HepG2 (cell line): ENCODE measurements around the gene SCARB2. TPM values are rescaled to one million over a fixed set of nuclear protein-coding genes. Genes with fewer than 3 reads are reported as not detected.

Source experiments
- CREB1 ChIP-seq, 2 experiments: fragments of 450-650 bp in 1 of 2; IDR thresholded peaks; 2 replicates each; pipeline ENCODE4 v1.6.1; 2016 to 2017; ENCODE audit warnings: control low read depth in 1 of 2, mild to moderate bottlenecking in 1 of 2, missing compliant biosample characterization in 1 of 2, missing genetic modification characterization in 1 of 2
- ETV5 ChIP-seq: IDR thresholded peaks from 2 replicates; pipeline ENCODE4 v1.6.1; 2018; ENCODE audit warnings: missing biosample characterization, missing genetic modification reagents, inconsistent platforms, borderline replicate concordance
- MIXL1 ChIP-seq: IDR thresholded peaks from 2 replicates; pipeline ENCODE4 v1.6.1; 2016
- SKI ChIP-seq: fragments of 450-650 bp; IDR thresholded peaks from one replicate; pipeline ENCODE4 v1.6.1; 2018; ENCODE audit warnings: mild to moderate bottlenecking; ENCODE audit not compliant: partially characterized antibody
- TOPORS ChIP-seq: sonication (generic); formaldehyde crosslinking; IDR thresholded peaks from 2 replicates; pipeline ENCODE4 v1.8.0; 2023; ENCODE audit warnings: mild to moderate bottlenecking, missing genetic modification reagents
- ZBTB1 ChIP-seq: sonication (generic); formaldehyde crosslinking; IDR thresholded peaks from 2 replicates; pipeline ENCODE4 v1.4.0; 2020; ENCODE audit warnings: missing genetic modification reagents, borderline replicate concordance
- ZNF264 ChIP-seq: sonication (generic); formaldehyde crosslinking; IDR thresholded peaks from 2 replicates; pipeline ENCODE4 v1.4.0; 2020; ENCODE audit warnings: missing genetic modification reagents
- ZNF547 ChIP-seq: sonication (generic); formaldehyde crosslinking; IDR thresholded peaks from 2 replicates; pipeline ENCODE4 v1.5.1; 2020; ENCODE audit warnings: mild to moderate bottlenecking, missing genetic modification reagents
- ZNF629 ChIP-seq: sonication (generic); formaldehyde crosslinking; conservative IDR thresholded peaks from 2 replicates; pipeline ENCODE4 v1.5.0; 2020; ENCODE audit warnings: missing genetic modification reagents
- ZNF841 ChIP-seq: sonication (generic); formaldehyde crosslinking; IDR thresholded peaks from 2 replicates; pipeline ENCODE4 v1.8.1; 2023; ENCODE audit warnings: missing genetic modification reagents, borderline replicate concordance
- polyA plus RNA-seq, 8 experiments: library from polyadenylated mRNA; depleted of rRNA in 3 of 8; stranded (reverse) in 7 of 8; unstranded in 1 of 8; fragments of >200 nt; fragmentation: Illumina TruSeq in 4 of 8; extraction: Trizol in 4 of 8; gene quantifications; 2 replicates each; pipeline versions ENCODE4 v1.2.1 to v1.2.3, GENCODE V29; 2011 to 2016; ENCODE audit warnings: low read depth in 4 of 8, missing spikeins in 1 of 8, mixed read lengths in 1 of 8; ENCODE audit not compliant: insufficient read depth in 1 of 8
- total RNA-seq, 5 experiments: library from RNA; depleted of rRNA; stranded (reverse); fragments of >200 nt; fragmentation: Illumina TruSeq; extraction: Trizol; gene quantifications; 2 replicates each; pipeline ENCODE4 v1.2.3, GENCODE V29; 2016; ENCODE audit warnings: low read depth in 1 of 5
- TF ChIP-seq, protein P1 (sequence below): sonication (generic); formaldehyde crosslinking; IDR thresholded peaks from 2 replicates; pipeline ENCODE4 v1.5.1; 2020; ENCODE audit warnings: mild to moderate bottlenecking, missing genetic modification reagents, borderline replicate concordance
- TF ChIP-seq, protein P2 (sequence below): sonication (generic); formaldehyde crosslinking; IDR thresholded peaks from 2 replicates; pipeline ENCODE4 v1.8.0; 2022; ENCODE audit warnings: mild to moderate bottlenecking, missing genetic modification reagents, moderate library complexity
- TF ChIP-seq, protein P3 (sequence below), 2 experiments: IDR thresholded peaks; 2 replicates each; pipeline ENCODE4 v1.6.1; 2011 to 2012; ENCODE audit warnings: low read length in 2 of 2, borderline replicate concordance in 1 of 2, low read depth in 1 of 2, mild to moderate bottlenecking in 1 of 2, moderate library complexity in 1 of 2
- TF ChIP-seq, protein P4 (sequence below): sonication (generic); formaldehyde crosslinking; IDR thresholded peaks from 2 replicates; pipeline ENCODE4 v1.5.1; 2020; ENCODE audit warnings: mild to moderate bottlenecking, missing genetic modification reagents

Gene SCARB2
- total and polyA plus RNA-seq, 2 of the 13 experiments (the other 11 are each of a cell fraction or from before 2014, with no cell fraction given) = 40.6 to 43.4 TPM

DNA sequence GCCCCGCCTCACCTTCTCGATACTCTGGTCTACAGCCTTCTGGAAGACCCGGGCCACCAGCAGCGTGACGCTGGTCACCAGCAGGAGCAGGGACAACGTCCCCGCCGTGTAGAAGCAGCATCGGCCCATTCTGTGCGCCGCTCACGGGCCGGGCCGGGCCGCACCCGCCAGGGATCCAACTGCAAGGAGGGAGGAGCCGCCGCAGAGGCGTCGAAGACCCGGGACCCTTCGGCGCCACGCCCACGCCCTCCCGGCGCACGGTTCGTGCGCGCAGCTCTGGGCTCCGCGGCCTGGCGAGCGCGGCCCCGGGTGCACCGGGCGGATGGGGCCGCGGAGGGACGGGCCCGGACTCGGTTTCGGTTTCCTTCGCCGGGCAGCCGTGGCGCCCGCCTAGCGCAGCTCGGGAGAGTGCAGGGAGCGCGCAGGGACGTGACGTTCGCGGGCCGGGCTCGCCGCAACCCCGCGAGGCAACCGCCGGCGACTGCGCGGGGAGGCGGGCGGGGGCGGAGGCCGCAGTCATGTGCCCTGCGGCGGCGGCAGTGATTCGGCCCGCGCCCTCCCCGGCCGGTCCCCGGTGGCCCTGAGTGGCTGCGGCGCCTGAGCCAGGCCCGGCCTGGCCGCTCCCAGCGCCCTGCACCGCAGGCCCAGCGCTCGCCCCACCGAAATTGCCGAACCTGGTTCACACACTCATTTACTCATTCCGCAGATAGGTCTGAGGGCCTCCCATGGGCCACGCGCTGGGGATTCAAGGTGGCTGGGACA, at the start of gene SCARB2 (continued):
- TF ChIP-seq, protein P1, sequence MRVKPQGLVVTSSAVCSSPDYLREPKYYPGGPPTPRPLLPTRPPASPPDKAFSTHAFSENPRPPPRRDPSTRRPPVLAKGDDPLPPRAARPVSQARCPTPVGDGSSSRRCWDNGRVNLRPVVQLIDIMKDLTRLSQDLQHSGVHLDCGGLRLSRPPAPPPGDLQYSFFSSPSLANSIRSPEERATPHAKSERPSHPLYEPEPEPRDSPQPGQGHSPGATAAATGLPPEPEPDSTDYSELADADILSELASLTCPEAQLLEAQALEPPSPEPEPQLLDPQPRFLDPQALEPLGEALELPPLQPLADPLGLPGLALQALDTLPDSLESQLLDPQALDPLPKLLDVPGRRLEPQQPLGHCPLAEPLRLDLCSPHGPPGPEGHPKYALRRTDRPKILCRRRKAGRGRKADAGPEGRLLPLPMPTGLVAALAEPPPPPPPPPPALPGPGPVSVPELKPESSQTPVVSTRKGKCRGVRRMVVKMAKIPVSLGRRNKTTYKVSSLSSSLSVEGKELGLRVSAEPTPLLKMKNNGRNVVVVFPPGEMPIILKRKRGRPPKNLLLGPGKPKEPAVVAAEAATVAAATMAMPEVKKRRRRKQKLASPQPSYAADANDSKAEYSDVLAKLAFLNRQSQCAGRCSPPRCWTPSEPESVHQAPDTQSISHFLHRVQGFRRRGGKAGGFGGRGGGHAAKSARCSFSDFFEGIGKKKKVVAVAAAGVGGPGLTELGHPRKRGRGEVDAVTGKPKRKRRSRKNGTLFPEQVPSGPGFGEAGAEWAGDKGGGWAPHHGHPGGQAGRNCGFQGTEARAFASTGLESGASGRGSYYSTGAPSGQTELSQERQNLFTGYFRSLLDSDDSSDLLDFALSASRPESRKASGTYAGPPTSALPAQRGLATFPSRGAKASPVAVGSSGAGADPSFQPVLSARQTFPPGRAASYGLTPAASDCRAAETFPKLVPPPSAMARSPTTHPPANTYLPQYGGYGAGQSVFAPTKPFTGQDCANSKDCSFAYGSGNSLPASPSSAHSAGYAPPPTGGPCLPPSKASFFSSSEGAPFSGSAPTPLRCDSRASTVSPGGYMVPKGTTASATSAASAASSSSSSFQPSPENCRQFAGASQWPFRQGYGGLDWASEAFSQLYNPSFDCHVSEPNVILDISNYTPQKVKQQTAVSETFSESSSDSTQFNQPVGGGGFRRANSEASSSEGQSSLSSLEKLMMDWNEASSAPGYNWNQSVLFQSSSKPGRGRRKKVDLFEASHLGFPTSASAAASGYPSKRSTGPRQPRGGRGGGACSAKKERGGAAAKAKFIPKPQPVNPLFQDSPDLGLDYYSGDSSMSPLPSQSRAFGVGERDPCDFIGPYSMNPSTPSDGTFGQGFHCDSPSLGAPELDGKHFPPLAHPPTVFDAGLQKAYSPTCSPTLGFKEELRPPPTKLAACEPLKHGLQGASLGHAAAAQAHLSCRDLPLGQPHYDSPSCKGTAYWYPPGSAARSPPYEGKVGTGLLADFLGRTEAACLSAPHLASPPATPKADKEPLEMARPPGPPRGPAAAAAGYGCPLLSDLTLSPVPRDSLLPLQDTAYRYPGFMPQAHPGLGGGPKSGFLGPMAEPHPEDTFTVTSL (CRISPR knock-in tag) = no peak
- TF ChIP-seq MIXL1 (CRISPR knock-in tag) = 0 out of 2 replicates have a peak, but pooled peaks have one; percentile 41
- TF ChIP-seq SKI = peak; percentile 60
- TF ChIP-seq TOPORS (CRISPR knock-in tag) = peak; percentile 69; the same call in 1 of the 2 replicates
- TF ChIP-seq, protein P2, sequence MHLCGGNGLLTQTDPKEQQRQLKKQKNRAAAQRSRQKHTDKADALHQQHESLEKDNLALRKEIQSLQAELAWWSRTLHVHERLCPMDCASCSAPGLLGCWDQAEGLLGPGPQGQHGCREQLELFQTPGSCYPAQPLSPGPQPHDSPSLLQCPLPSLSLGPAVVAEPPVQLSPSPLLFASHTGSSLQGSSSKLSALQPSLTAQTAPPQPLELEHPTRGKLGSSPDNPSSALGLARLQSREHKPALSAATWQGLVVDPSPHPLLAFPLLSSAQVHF (CRISPR knock-in tag) = no peak
- TF ChIP-seq ETV5 (CRISPR knock-in tag) = 0 out of 2 replicates have a peak, but pooled peaks have one; percentile 7
- TF ChIP-seq, protein P3, sequence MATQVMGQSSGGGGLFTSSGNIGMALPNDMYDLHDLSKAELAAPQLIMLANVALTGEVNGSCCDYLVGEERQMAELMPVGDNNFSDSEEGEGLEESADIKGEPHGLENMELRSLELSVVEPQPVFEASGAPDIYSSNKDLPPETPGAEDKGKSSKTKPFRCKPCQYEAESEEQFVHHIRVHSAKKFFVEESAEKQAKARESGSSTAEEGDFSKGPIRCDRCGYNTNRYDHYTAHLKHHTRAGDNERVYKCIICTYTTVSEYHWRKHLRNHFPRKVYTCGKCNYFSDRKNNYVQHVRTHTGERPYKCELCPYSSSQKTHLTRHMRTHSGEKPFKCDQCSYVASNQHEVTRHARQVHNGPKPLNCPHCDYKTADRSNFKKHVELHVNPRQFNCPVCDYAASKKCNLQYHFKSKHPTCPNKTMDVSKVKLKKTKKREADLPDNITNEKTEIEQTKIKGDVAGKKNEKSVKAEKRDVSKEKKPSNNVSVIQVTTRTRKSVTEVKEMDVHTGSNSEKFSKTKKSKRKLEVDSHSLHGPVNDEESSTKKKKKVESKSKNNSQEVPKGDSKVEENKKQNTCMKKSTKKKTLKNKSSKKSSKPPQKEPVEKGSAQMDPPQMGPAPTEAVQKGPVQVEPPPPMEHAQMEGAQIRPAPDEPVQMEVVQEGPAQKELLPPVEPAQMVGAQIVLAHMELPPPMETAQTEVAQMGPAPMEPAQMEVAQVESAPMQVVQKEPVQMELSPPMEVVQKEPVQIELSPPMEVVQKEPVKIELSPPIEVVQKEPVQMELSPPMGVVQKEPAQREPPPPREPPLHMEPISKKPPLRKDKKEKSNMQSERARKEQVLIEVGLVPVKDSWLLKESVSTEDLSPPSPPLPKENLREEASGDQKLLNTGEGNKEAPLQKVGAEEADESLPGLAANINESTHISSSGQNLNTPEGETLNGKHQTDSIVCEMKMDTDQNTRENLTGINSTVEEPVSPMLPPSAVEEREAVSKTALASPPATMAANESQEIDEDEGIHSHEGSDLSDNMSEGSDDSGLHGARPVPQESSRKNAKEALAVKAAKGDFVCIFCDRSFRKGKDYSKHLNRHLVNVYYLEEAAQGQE (IDR thresholded peaks at IDR 0.05; ENCODE audit: borderline replicate concordance in 1 of 2, low read depth in 1 of 2, low read length in 2 of 2) = peak in 1 of 2 experiments; percentile 30; a peak in 1 of 4 replicates
- TF ChIP-seq ZNF629 (CRISPR knock-in tag) = no peak
- peak; percentile 70; the same call in 1 of the 2 replicates for TF ChIP-seq ZNF547
- 0 out of 2 replicates have a peak, but pooled peaks have one; percentile 47 for TF ChIP-seq ZBTB1 (CRISPR knock-in tag)
- TF ChIP-seq, protein P4, sequence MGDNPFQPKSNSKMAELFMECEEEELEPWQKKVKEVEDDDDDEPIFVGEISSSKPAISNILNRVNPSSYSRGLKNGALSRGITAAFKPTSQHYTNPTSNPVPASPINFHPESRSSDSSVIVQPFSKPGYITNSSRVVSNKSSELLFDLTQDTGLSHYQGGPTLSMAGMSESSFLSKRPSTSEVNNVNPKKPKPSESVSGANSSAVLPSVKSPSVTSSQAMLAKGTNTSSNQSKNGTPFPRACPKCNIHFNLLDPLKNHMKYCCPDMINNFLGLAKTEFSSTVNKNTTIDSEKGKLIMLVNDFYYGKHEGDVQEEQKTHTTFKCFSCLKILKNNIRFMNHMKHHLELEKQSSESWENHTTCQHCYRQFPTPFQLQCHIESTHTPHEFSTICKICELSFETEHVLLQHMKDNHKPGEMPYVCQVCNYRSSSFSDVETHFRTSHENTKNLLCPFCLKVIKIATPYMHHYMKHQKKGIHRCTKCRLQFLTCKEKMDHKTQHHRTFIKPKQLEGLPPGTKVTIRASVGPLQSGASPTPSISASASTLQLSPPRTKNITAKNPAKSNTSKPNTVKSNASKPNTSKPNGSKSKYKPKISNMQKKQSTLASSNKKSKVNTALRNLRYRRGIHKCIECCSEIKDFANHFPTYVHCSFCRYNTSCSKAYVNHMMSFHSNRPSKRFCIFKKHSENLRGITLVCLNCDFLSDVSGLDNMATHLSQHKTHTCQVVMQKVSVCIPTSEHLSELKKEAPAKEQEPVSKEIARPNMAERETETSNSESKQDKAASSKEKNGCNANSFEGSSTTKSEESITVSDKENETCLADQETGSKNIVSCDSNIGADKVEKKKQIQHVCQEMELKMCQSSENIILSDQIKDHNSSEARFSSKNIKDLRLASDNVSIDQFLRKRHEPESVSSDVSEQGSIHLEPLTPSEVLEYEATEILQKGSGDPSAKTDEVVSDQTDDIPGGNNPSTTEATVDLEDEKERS = no peak
- no peak for TF ChIP-seq ZNF841
- TF ChIP-seq ZNF264 (CRISPR knock-in tag) = no peak
- TF ChIP-seq CREB1 (IDR thresholded peaks at IDR 0.05) = no peak
- TF ChIP-seq CREB1 (CRISPR knock-in tag; IDR thresholded peaks at IDR 0.05) = no peak
